Parathyroid adenoma (tissue), 2 donors: Measurements from ENCODE around the gene NSMF.
"Not testable (repeated sequence)": the region's sequence is repeated elsewhere in the genome, so short reads cannot be mapped to it uniquely, and the experiment has no call there.

Source experiments
- H2AFZ ChIP-seq: fragments of 300-600 bp; sonication (generic); one replicate; pipeline ENCODE4 v1.7.0; 2017; ENCODE audit warnings: antibody characterized with exemption, mild to moderate bottlenecking
- H3K27ac ChIP-seq: fragments of 300-600 bp; sonication (generic); one replicate; pipeline ENCODE4 v1.7.0; 2017
- H3K27me3 ChIP-seq: fragments of 300-600 bp; sonication (generic); one replicate; pipeline ENCODE4 v1.7.0; 2017; ENCODE audit warnings: low read length; ENCODE audit not compliant: control insufficient read depth, insufficient read depth
- H3K36me3 ChIP-seq: fragments of 300-600 bp; sonication (generic); one replicate; pipeline ENCODE4 v1.7.0; 2017; ENCODE audit warnings: low read length; ENCODE audit not compliant: control insufficient read depth, insufficient read depth
- H3K4me1 ChIP-seq: fragments of 300-600 bp; sonication (generic); one replicate; pipeline ENCODE4 v1.7.0; 2017; ENCODE audit warnings: control low read depth
- H3K4me2 ChIP-seq: fragments of 300-600 bp; sonication (generic); one replicate; pipeline ENCODE4 v1.7.0; 2017; ENCODE audit warnings: low read length
- H3K4me3 ChIP-seq: fragments of 300-600 bp; sonication (generic); one replicate; pipeline ENCODE4 v1.7.0; 2017; ENCODE audit warnings: low read depth, low read length
- H3K79me2 ChIP-seq: fragments of 300-600 bp; sonication (generic); one replicate; pipeline ENCODE4 v1.7.0; 2017; ENCODE audit warnings: control low read depth
- H3K9ac ChIP-seq: fragments of 300-600 bp; sonication (generic); one replicate; pipeline ENCODE4 v1.7.0; 2017; ENCODE audit warnings: mild to moderate bottlenecking
- H3K9me3 ChIP-seq: fragments of 300-600 bp; sonication (generic); one replicate; pipeline ENCODE4 v1.7.0; 2017; ENCODE audit warnings: low read length; ENCODE audit not compliant: control insufficient read depth
- TF ChIP-seq, protein P1 (sequence below): fragments of 300-600 bp; sonication (generic); IDR thresholded peaks from one replicate; pipeline ENCODE4 v1.7.0; 2017; ENCODE audit warnings: antibody characterized with exemption, mild to moderate bottlenecking
- donor health status: primary hyperparathyroidism.

The NSMF gene

DNA sequence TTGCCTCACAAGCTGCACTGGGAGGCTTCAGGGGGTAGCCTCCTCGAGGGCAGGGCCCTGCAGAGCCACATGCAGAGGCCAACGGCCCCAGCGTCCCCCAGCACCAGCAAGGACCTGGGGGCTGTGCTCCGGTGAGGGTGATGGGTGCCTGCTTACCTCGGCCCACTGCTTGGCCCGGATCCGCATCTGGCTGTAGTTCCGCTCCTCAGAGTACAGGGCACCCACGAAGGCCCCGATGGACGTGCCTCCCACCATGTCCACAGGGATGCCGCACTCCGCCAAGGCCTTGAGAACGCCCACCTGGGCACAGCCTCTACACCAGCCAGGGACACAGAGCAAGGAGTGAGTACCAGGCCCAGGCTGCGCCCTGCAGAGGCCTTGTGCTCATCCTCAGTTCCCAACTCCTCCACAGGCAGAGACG, 8.0 kb upstream of the NSMF start:
- Histone ChIP-seq H3K36me3 (no peaks in the 10 kb centered on the region), H2AFZ (no peak overlapping the region), H3K4me3 (no peak overlapping the region), H3K4me1 (no peaks in the 10 kb centered on the region), H3K27me3 (no peaks in the 10 kb centered on the region), H3K4me2 (no peak overlapping the region), H3K9me3 (no peaks in the 10 kb centered on the region), H3K9ac (no peak overlapping the region), H3K79me2 (no peaks in the 10 kb centered on the region), H3K27ac (no peak overlapping the region)
- TF ChIP-seq, protein P1, sequence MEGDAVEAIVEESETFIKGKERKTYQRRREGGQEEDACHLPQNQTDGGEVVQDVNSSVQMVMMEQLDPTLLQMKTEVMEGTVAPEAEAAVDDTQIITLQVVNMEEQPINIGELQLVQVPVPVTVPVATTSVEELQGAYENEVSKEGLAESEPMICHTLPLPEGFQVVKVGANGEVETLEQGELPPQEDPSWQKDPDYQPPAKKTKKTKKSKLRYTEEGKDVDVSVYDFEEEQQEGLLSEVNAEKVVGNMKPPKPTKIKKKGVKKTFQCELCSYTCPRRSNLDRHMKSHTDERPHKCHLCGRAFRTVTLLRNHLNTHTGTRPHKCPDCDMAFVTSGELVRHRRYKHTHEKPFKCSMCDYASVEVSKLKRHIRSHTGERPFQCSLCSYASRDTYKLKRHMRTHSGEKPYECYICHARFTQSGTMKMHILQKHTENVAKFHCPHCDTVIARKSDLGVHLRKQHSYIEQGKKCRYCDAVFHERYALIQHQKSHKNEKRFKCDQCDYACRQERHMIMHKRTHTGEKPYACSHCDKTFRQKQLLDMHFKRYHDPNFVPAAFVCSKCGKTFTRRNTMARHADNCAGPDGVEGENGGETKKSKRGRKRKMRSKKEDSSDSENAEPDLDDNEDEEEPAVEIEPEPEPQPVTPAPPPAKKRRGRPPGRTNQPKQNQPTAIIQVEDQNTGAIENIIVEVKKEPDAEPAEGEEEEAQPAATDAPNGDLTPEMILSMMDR, result no peak

DNA sequence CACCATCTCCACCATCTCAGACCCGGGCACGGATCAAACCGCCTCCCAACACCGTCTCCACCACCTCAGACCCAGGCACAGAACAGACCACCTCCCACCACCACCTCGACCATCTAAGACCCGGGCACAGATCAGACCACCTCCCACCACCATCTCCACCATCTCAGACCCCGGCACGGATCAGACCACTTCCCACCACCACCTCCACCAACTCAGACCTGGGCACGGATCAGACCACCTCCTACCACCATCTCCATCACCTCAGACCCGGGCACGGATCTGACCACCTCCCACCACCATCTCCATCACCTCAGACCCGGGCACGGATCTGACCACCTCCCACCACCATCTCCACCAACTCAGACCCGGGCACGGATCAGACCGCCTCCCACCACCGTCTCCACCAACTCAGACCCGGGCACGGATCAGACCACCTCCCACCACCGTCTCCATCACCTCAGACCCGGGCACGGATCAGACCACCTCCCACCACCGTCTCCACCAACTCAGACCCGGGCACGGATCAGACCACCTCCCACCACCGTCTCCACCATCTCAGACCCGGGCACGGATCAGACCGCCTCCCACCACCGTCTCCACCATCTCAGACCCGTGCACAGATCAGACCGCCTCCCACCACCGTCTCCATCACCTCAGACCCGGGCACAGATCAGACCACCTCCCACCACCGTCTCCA, 7.4 kb upstream of the NSMF start:
- H3K9ac ChIP-seq, H3K4me2 ChIP-seq, H3K4me3 ChIP-seq, H2AFZ ChIP-seq, H3K9me3 ChIP-seq, H3K36me3 ChIP-seq, H3K79me2 ChIP-seq, H3K27ac ChIP-seq, H3K4me1 ChIP-seq, H3K27me3 ChIP-seq: not testable (repeated sequence)

DNA sequence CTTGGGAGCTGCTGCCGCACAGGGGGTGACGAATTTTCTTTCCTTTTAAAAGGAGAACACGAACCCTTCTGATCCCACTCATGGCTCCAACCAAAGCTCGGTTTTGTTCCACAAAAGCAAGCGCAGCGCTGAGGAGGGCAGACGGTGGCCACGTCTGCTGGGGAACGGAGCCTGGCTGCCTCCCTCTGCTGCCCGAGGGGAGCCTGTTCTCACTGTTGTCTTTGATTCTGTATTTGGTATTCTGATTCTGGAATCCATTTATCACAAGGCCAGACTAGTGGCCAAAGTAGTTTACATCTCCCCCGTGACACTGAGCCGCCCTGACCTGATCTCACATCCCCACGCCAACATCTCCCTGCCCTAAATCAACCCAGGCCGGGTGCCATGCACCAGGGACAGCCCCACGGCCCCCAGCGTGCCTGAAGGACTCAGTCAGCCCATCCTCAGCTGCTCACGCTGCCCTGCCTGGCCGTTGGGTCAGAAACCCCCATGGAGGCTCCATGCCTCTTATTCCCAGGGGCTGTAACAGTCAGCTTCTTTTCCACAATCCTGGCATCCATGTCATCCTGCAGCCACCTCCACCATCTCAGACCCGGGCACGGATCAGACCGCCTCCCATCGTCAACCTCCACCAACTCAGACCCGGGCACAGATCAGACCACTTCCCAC, 6.7 kb upstream of the NSMF start:
- Histone ChIP-seq H3K4me3 (no peak overlapping the region), H3K4me2 (no peak overlapping the region), H3K9me3 (no peaks in the 10 kb centered on the region), H3K79me2 (no peaks in the 10 kb centered on the region), H3K27ac (no peak overlapping the region), H3K9ac (no peak overlapping the region), H3K27me3 (no peaks in the 10 kb centered on the region), H3K36me3 (no peaks in the 10 kb centered on the region), H3K4me1 (no peaks in the 10 kb centered on the region), H2AFZ (no peak overlapping the region)
- TF ChIP-seq, protein P1, result no peak

DNA sequence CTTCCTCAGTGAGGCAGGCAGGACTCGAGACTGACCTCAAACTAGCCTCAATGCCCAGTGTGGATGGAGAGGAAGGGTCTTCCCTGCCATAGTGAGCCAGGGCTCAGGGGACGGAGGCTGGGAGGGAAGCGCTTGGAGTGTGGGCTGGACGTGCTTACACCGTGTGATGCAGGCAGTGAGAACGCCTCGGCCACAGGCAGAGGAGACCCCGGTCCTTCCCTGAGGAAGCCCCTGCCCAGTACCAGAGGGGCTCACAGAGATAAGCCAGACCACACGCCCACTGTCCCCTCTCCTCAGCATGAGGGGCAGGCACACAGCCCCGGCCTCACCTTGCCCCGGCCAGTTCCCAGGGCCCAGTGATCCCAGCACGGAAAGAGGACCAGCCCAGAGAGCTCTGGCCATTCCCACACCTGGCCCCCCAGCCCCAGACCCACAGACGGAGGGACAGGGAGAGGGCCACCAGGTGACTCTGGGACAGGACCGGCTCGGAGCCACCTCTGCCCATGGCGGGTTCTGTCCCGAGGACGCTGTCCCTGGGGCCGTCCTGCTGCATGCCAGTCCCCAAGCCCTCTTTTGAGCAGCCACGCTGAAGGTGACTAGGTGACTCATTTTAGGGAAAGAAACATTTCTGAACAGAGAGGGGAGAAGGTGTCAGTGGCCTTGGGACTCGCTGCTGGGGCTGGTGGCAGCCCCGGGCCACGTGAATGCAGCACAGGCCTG, 6.0 kb upstream of the NSMF start:
- Histone ChIP-seq H2AFZ (no peak overlapping the region), H3K9me3 (no peaks in the 10 kb centered on the region), H3K9ac (no peak overlapping the region), H3K4me2 (no peak overlapping the region), H3K27me3 (no peaks in the 10 kb centered on the region), H3K36me3 (no peaks in the 10 kb centered on the region), H3K27ac (no peak overlapping the region), H3K79me2 (no peaks in the 10 kb centered on the region), H3K4me1 (no peaks in the 10 kb centered on the region), H3K4me3 (no peak overlapping the region)
- TF ChIP-seq, protein P1, result no peak

DNA sequence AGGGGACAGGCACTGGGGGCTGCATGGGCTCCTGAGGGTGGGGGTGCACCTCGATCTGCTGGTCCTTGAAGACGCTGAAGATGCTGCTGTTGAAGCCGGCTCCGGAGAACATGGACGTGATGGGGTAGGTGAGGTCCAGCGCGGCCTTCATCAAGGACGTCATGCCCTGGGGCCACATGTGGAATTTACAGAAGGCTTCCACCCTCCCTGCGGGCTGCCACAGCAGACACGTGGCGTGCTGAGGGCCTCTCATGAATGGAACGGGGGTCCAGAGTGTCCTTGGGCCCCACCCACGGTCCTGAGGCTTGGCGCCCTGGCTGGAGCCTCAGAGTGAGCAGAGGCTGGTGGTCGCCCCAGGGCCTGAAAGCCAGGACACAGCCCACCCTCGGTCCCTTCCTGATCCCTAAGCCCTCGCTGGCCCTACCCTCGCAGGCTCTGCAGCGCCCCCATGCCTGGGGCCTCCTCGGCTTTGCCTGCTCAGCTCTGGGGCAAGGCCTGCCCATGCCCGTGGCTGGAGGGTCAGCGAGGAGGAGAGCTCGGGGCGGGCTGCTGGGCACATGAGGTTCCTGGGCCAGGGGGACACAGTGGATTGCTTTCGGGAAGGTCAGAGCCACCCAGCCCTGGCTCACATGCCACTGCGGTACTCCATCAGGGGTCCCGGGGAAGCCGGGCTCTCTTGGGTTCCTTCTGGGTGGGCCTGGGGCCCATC, 5.3 kb upstream of the NSMF start:
- TF ChIP-seq, protein P1, result no peak

More for the DNA sequence above, 5.3 kb upstream of the NSMF start:
- no peak overlapping the region for H3K4me3 ChIP-seq
- no peak overlapping the region for H3K9ac ChIP-seq
- no peaks in the 10 kb centered on the region for H3K36me3 ChIP-seq
- H3K4me1 ChIP-seq, result no peaks in the 10 kb centered on the region
- no peak overlapping the region for H3K27ac ChIP-seq
- no peaks in the 10 kb centered on the region for H3K9me3 ChIP-seq
- no peak overlapping the region for H2AFZ ChIP-seq
- no peaks in the 10 kb centered on the region for H3K27me3 ChIP-seq
- no peaks in the 10 kb centered on the region for H3K79me2 ChIP-seq
- H3K4me2 ChIP-seq, result no peak overlapping the region
